ACC112 (cell line): ENCODE data around the gene TBKBP1.

ENCODE experiments used
- H2AFZ ChIP-seq: fragments of 200-600 bp; sonication (generic); one replicate; pipeline ENCODE4 v1.6.0; 2017; ENCODE audit warnings: antibody characterized with exemption, low read length; ENCODE audit not compliant: unreplicated experiment
- H3K27ac ChIP-seq: fragments of 200-600 bp; sonication (generic); 2 replicates; pipeline ENCODE4 v1.5.1; 2014; ENCODE audit warnings: low read depth, mild to moderate bottlenecking, antibody characterized with exemption, low read length, moderate library complexity
- H3K27me3 ChIP-seq: fragments of 200-600 bp; sonication (generic); 2 replicates; pipeline ENCODE4 v1.6.1; 2014; ENCODE audit warnings: mild to moderate bottlenecking, antibody characterized with exemption, low read length, moderate library complexity, mixed read lengths; ENCODE audit not compliant: insufficient read depth
- H3K36me3 ChIP-seq: fragments of 200-600 bp; sonication (generic); 2 replicates; pipeline ENCODE4 v1.6.1; 2016; ENCODE audit warnings: mild to moderate bottlenecking, antibody characterized with exemption, low read length, moderate library complexity, mixed read lengths; ENCODE audit not compliant: insufficient read depth
- H3K4me1 ChIP-seq: fragments of 200-600 bp; sonication (generic); one replicate; pipeline ENCODE4 v1.6.1; 2016; ENCODE audit warnings: low read length, mixed read lengths; ENCODE audit not compliant: insufficient read depth, unreplicated experiment, control insufficient read depth
- H3K4me3 ChIP-seq: fragments of 200-600 bp; sonication (generic); 2 replicates; pipeline ENCODE4 v1.5.1; 2014; ENCODE audit warnings: mild to moderate bottlenecking, low read depth, low read length
- H3K79me2 ChIP-seq: fragments of 200-600 bp; sonication (generic); one replicate; pipeline ENCODE4 v1.6.0; 2016; ENCODE audit warnings: low read length; ENCODE audit not compliant: control insufficient read depth, unreplicated experiment, insufficient read depth

Gene TBKBP1

GRCh38 chr17:47726796-47727703 lies 33.1 kb downstream of the TBKBP1 start:
- no peaks in the 10 kb centered on the region for H3K79me2 ChIP-seq
- H2AFZ ChIP-seq, result no peak overlapping the region
- no peak overlapping the region for H3K27ac ChIP-seq
- no peak overlapping the region for H3K4me3 ChIP-seq
- no peaks in the 10 kb centered on the region for H3K36me3 ChIP-seq
- peaks cover 91% of the 10 kb centered on the region for H3K27me3 ChIP-seq
- H3K4me1 ChIP-seq, result no peaks in the 10 kb centered on the region

- Histone ChIP-seq H3K4me3 (no peak overlapping the region), H2AFZ (no peak overlapping the region), H3K79me2 (no peaks in the 10 kb centered on the region), H3K27ac (no peak overlapping the region), H3K36me3 (no peaks in the 10 kb centered on the region), H3K4me1 (no peaks in the 10 kb centered on the region), H3K27me3 (peaks cover 91% of the 10 kb centered on the region)
Measured at GRCh38 chr17:47727704-47728036, 33.7 kb downstream of the TBKBP1 start.

GRCh38 chr17:47728214-47728877 lies 34.4 kb downstream of the TBKBP1 start:
- H3K27me3 ChIP-seq, result peaks cover 91% of the 10 kb centered on the region
- no peaks in the 10 kb centered on the region for H3K36me3 ChIP-seq
- no peak overlapping the region for H2AFZ ChIP-seq
- H3K4me3 ChIP-seq, result no peak overlapping the region
- no peak overlapping the region for H3K27ac ChIP-seq
- no peaks in the 10 kb centered on the region for H3K79me2 ChIP-seq
- no peaks in the 10 kb centered on the region for H3K4me1 ChIP-seq

- H3K4me1 ChIP-seq, result no peaks in the 10 kb centered on the region
- no peaks in the 10 kb centered on the region for H3K36me3 ChIP-seq
- H3K4me3 ChIP-seq, result no peak overlapping the region
- peaks cover 90% of the 10 kb centered on the region for H3K27me3 ChIP-seq
- no peak overlapping the region for H3K27ac ChIP-seq
- H3K79me2 ChIP-seq, result no peaks in the 10 kb centered on the region
- no peak overlapping the region for H2AFZ ChIP-seq
Measured at GRCh38 chr17:47729476-47729875, 35.5 kb downstream of the TBKBP1 start.

- Histone ChIP-seq H3K27me3 (peaks cover 90% of the 10 kb centered on the region), H2AFZ (no peak overlapping the region)
Measured at GRCh38 chr17:47730681-47731080, 36.7 kb downstream of the TBKBP1 start.

GRCh38 chr17:47731396-47731795 lies 37.4 kb downstream of the TBKBP1 start:
- Histone ChIP-seq H3K4me3 (no peak overlapping the region), H3K4me1 (no peaks in the 10 kb centered on the region), H3K79me2 (no peaks in the 10 kb centered on the region), H3K36me3 (no peaks in the 10 kb centered on the region), H3K27me3 (peaks cover 90% of the 10 kb centered on the region), H3K27ac (no peak overlapping the region), H2AFZ (no peak overlapping the region)

More at GRCh38 chr17:47730681-47731080, 36.7 kb downstream of the TBKBP1 start:
- H3K4me3 ChIP-seq, result no peak overlapping the region
- no peaks in the 10 kb centered on the region for H3K79me2 ChIP-seq
- no peaks in the 10 kb centered on the region for H3K4me1 ChIP-seq
- no peaks in the 10 kb centered on the region for H3K36me3 ChIP-seq
- H3K27ac ChIP-seq, result no peak overlapping the region

- H3K4me3 ChIP-seq, result no peak overlapping the region
- no peaks in the 10 kb centered on the region for H3K79me2 ChIP-seq
- H3K36me3 ChIP-seq, result no peaks in the 10 kb centered on the region
- H3K4me1 ChIP-seq, result no peaks in the 10 kb centered on the region
- no peak overlapping the region for H3K27ac ChIP-seq
- H2AFZ ChIP-seq, result no peak overlapping the region
- peaks cover 93% of the 10 kb centered on the region for H3K27me3 ChIP-seq
Measured at GRCh38 chr17:47732399-47733046, 38.6 kb downstream of the TBKBP1 start.

- Histone ChIP-seq H2AFZ (peak within 1 kb of the TSS; percentile 25), H3K79me2 (no peaks in the 10 kb centered on the region), H3K36me3 (no peaks in the 10 kb centered on the region), H3K27me3 (peaks cover 87% of the 10 kb centered on the region), H3K4me3 (peak within 1 kb of the TSS; percentile 60), H3K4me1 (no peaks in the 10 kb centered on the region), H3K27ac (no peak within 1 kb of the TSS)
Measured at GRCh38 chr17:47733047-47733673, 39.2 kb downstream of the TBKBP1 start, which contains the start of gene TBX21. Gene TBX21, plus strand, starts transcription at chr17:47733236. Its CDS starts 219 bp downstream, at chr17:47733455.

GRCh38 chr17:47733674-47734410 lies 39.9 kb downstream of the TBKBP1 start:
- peaks cover 80% of the 10 kb centered on the region for H3K27me3 ChIP-seq
- peak overlapping the region; percentile 25 for H2AFZ ChIP-seq
- no peaks in the 10 kb centered on the region for H3K36me3 ChIP-seq
- no peaks in the 10 kb centered on the region for H3K79me2 ChIP-seq
- no peaks in the 10 kb centered on the region for H3K4me1 ChIP-seq
- H3K4me3 ChIP-seq, result peak overlapping the region; percentile 60; the same call in 1 of the 2 replicates
- H3K27ac ChIP-seq, result no peak overlapping the region

GRCh38 chr17:47735139-47735464 lies 41.1 kb downstream of the TBKBP1 start:
- H3K27me3 ChIP-seq, result peaks cover 69% of the 10 kb centered on the region
- no peak overlapping the region for H2AFZ ChIP-seq
- H3K36me3 ChIP-seq, result no peaks in the 10 kb centered on the region
- H3K4me3 ChIP-seq, result no peak overlapping the region
- H3K27ac ChIP-seq, result no peak overlapping the region
- no peaks in the 10 kb centered on the region for H3K79me2 ChIP-seq
- no peaks in the 10 kb centered on the region for H3K4me1 ChIP-seq
